ENCODE data around the gene SIRT3.

Gene SIRT3

GRCh38 chr11:200224-201003 lies 35.7 kb downstream of the SIRT3 start:
- H3K36me3 ChIP-seq (ENCODE audit: insufficient read depth): no peaks in the 10 kb centered on the region; the same call in 1 of the 2 replicates

GRCh38 chr11:199782-200181 lies 36.4 kb downstream of the SIRT3 start:
- Histone ChIP-seq H3K79me2 (ENCODE audit: insufficient read depth, low read depth) (no peaks in the 10 kb centered on the region), H3K36me3 (ENCODE audit: insufficient read depth) (no peaks in the 10 kb centered on the region), H3K4me1 (ENCODE audit: low read depth, poor library complexity, severe bottlenecking) (no peaks in the 10 kb centered on the region), H3K9ac (no peak overlapping the region), H3K4me2 (no peak overlapping the region), H3K27ac (no peak overlapping the region), H3K4me3 (IDR thresholded peaks at IDR 0.05; ENCODE audit: insufficient read depth, low read depth, low read length) (no peak overlapping the region), H3K27me3 (ENCODE audit: insufficient read depth, low read depth) (no peaks in the 10 kb centered on the region), H2AFZ (ENCODE audit: low read depth) (no peak overlapping the region), H4K20me1 (ENCODE audit: insufficient read depth) (no peaks in the 10 kb centered on the region)
- TF ChIP-seq, protein P1, sequence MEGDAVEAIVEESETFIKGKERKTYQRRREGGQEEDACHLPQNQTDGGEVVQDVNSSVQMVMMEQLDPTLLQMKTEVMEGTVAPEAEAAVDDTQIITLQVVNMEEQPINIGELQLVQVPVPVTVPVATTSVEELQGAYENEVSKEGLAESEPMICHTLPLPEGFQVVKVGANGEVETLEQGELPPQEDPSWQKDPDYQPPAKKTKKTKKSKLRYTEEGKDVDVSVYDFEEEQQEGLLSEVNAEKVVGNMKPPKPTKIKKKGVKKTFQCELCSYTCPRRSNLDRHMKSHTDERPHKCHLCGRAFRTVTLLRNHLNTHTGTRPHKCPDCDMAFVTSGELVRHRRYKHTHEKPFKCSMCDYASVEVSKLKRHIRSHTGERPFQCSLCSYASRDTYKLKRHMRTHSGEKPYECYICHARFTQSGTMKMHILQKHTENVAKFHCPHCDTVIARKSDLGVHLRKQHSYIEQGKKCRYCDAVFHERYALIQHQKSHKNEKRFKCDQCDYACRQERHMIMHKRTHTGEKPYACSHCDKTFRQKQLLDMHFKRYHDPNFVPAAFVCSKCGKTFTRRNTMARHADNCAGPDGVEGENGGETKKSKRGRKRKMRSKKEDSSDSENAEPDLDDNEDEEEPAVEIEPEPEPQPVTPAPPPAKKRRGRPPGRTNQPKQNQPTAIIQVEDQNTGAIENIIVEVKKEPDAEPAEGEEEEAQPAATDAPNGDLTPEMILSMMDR (conservative IDR thresholded peaks at IDR 0.05; ENCODE audit: low read depth, low read length): no peak

More at GRCh38 chr11:200224-201003, 35.7 kb downstream of the SIRT3 start:
- Histone ChIP-seq H2AFZ (ENCODE audit: low read depth) (no peak overlapping the region), H3K4me3 (IDR thresholded peaks at IDR 0.05; ENCODE audit: insufficient read depth, low read depth, low read length) (no peak overlapping the region), H3K79me2 (ENCODE audit: insufficient read depth, low read depth) (0 out of 2 replicates have a peak, but pooled peaks cover 2% of the 10 kb centered on the region), H3K4me2 (no peak overlapping the region), H4K20me1 (ENCODE audit: insufficient read depth) (no peaks in the 10 kb centered on the region), H3K4me1 (ENCODE audit: low read depth, poor library complexity, severe bottlenecking) (no peaks in the 10 kb centered on the region), H3K27ac (no peak overlapping the region), H3K27me3 (ENCODE audit: insufficient read depth, low read depth) (no peaks in the 10 kb centered on the region), H3K9ac (no peak overlapping the region)
- TF ChIP-seq, protein P1 (conservative IDR thresholded peaks at IDR 0.05; ENCODE audit: low read depth, low read length): no peak

GRCh38 chr11:199004-199581 lies 37.0 kb downstream of the SIRT3 start:
- H3K4me1 ChIP-seq (ENCODE audit: low read depth, poor library complexity, severe bottlenecking): no peaks in the 10 kb centered on the region
- H3K4me2 ChIP-seq: no peak overlapping the region
- H3K79me2 ChIP-seq (ENCODE audit: insufficient read depth, low read depth): no peaks in the 10 kb centered on the region
- TF ChIP-seq, protein P1 (conservative IDR thresholded peaks at IDR 0.05; ENCODE audit: low read depth, low read length): no peak
- no peak overlapping the region for H2AFZ ChIP-seq (ENCODE audit: low read depth)
- no peaks in the 10 kb centered on the region for H3K36me3 ChIP-seq (ENCODE audit: insufficient read depth)
- no peaks in the 10 kb centered on the region for H4K20me1 ChIP-seq (ENCODE audit: insufficient read depth)
- no peak overlapping the region for H3K9ac ChIP-seq
- no peak overlapping the region for H3K4me3 ChIP-seq (IDR thresholded peaks at IDR 0.05; ENCODE audit: insufficient read depth, low read depth, low read length)
- H3K27me3 ChIP-seq (ENCODE audit: insufficient read depth, low read depth): no peaks in the 10 kb centered on the region
- H3K27ac ChIP-seq: no peak overlapping the region

- Histone ChIP-seq H3K36me3 (ENCODE audit: insufficient read depth) (no peaks in the 10 kb centered on the region), H3K27ac (no peak overlapping the region), H3K27me3 (ENCODE audit: insufficient read depth, low read depth) (no peaks in the 10 kb centered on the region), H2AFZ (ENCODE audit: low read depth) (no peak overlapping the region), H3K9ac (no peak overlapping the region), H3K79me2 (ENCODE audit: insufficient read depth, low read depth) (no peaks in the 10 kb centered on the region), H3K4me3 (IDR thresholded peaks at IDR 0.05; ENCODE audit: insufficient read depth, low read depth, low read length) (no peak overlapping the region), H4K20me1 (ENCODE audit: insufficient read depth) (no peaks in the 10 kb centered on the region), H3K4me2 (no peak overlapping the region), H3K4me1 (ENCODE audit: low read depth, poor library complexity, severe bottlenecking) (no peaks in the 10 kb centered on the region)
- TF ChIP-seq, protein P1 (conservative IDR thresholded peaks at IDR 0.05; ENCODE audit: low read depth, low read length): no peak
Measured at GRCh38 chr11:198236-198806, 37.8 kb downstream of the SIRT3 start.
